ENCODE data around the gene VEZT. TPM values are rescaled to one million over a fixed set of nuclear protein-coding genes. Genes with fewer than 3 reads are reported as not detected.
A peak's percentile ranks its signal among the peaks of the same experiment; 100 is the strongest.

The VEZT gene
- total RNA-seq, 4 donors from 2014 or later: 60.5 to 110 (median 73.5) TPM

- WGBS, 2 donors: 84 to 90% methylated on average over 3 of the region's 3 CpGs
- Histone ChIP-seq H3K4me3 (no peak overlapping the region), H3K4me1 (no peaks in the 10 kb centered on the region), H3K27ac (no peak overlapping the region), H3K27me3 (no peaks in the 10 kb centered on the region), H3K9me3 (no peaks in the 10 kb centered on the region), H3K36me3 (peaks cover 0 to 56% (median 0%) of the 10 kb centered on the region in 3 donors)
- TF ChIP-seq CTCF (IDR thresholded peaks at IDR 0.05): no peak
- TF ChIP-seq POLR2A (IDR thresholded peaks at IDR 0.05): no peak
- TF ChIP-seq EP300 (IDR thresholded peaks at IDR 0.05): no peak
- no peak for DNase-seq (ENCODE audit: low spot score in 2 of 2)
Measured at GRCh38 chr12:95257541-95257940, 39.9 kb downstream of the VEZT start.

GRCh38 chr12:95258151-95258550, 40.5 kb downstream of the VEZT start:
- TF ChIP-seq EP300 (IDR thresholded peaks at IDR 0.05) (no peak), POLR2A (IDR thresholded peaks at IDR 0.05) (no peak)
- H3K4me3 ChIP-seq: no peak overlapping the region
- 95% methylated on average over 2 of the region's 2 CpGs for WGBS, 2 donors
- no peak overlapping the region for H3K27ac ChIP-seq
- no peaks in the 10 kb centered on the region for H3K27me3 ChIP-seq
- H3K9me3 ChIP-seq: no peaks in the 10 kb centered on the region
- peaks cover 0 to 56% (median 0%) of the 10 kb centered on the region in 3 donors for H3K36me3 ChIP-seq
- DNase-seq (ENCODE audit: low spot score in 2 of 2): no peak
- H3K4me1 ChIP-seq: no peaks in the 10 kb centered on the region

GRCh38 chr12:95258803-95259202, 41.2 kb downstream of the VEZT start:
- no peak for TF ChIP-seq EP300 (IDR thresholded peaks at IDR 0.05)
- DNase-seq (ENCODE audit: low spot score in 2 of 2): no peak
- Histone ChIP-seq H3K27ac (no peak overlapping the region), H3K9me3 (no peaks in the 10 kb centered on the region), H3K4me1 (no peaks in the 10 kb centered on the region), H3K36me3 (peaks cover 0 to 56% (median 0%) of the 10 kb centered on the region in 3 donors), H3K27me3 (no peaks in the 10 kb centered on the region), H3K4me3 (no peak overlapping the region)
- 83 to 87% methylated on average over 2 of the region's 2 CpGs for WGBS, 2 donors

- 90 to 97% methylated on average over 1 of the region's 1 CpG for WGBS, 2 donors
- H3K36me3 ChIP-seq: peaks cover 0 to 55% (median 0%) of the 10 kb centered on the region in 3 donors
- TF ChIP-seq CTCF (IDR thresholded peaks at IDR 0.05) (no peak), POLR2A (IDR thresholded peaks at IDR 0.05) (no peak), EP300 (IDR thresholded peaks at IDR 0.05) (no peak)
- no peak overlapping the region for H3K27ac ChIP-seq
- no peaks in the 10 kb centered on the region for H3K27me3 ChIP-seq
- no peaks in the 10 kb centered on the region for H3K4me1 ChIP-seq
- no peak for DNase-seq (ENCODE audit: low spot score in 2 of 2)
- H3K9me3 ChIP-seq: no peaks in the 10 kb centered on the region
- no peak overlapping the region for H3K4me3 ChIP-seq
Measured at GRCh38 chr12:95259368-95259767, 41.8 kb downstream of the VEZT start.

- TF ChIP-seq CTCF (IDR thresholded peaks at IDR 0.05): no peak
- no peak for TF ChIP-seq EP300 (IDR thresholded peaks at IDR 0.05)
- no peak for TF ChIP-seq POLR2A (IDR thresholded peaks at IDR 0.05)
- peaks cover 0 to 45% (median 0%) of the 10 kb centered on the region in 3 donors for H3K36me3 ChIP-seq
- WGBS, 2 donors: 95% methylated on average over 4 of the region's 4 CpGs
Measured at GRCh38 chr12:95261109-95261508, 43.5 kb downstream of the VEZT start.

GRCh38 chr12:95262808-95263207, 45.2 kb downstream of the VEZT start:
- Histone ChIP-seq H3K4me1 (no peaks in the 10 kb centered on the region), H3K36me3 (peaks cover 0 to 48% (median 0%) of the 10 kb centered on the region in 3 donors), H3K27ac (no peak overlapping the region), H3K4me3 (no peak overlapping the region), H3K27me3 (no peaks in the 10 kb centered on the region), H3K9me3 (no peaks in the 10 kb centered on the region)
- no peak for DNase-seq (ENCODE audit: low spot score in 2 of 2)
- TF ChIP-seq EP300 (IDR thresholded peaks at IDR 0.05): peak in 1 of 2 donors; percentile 38
- no peak for TF ChIP-seq POLR2A (IDR thresholded peaks at IDR 0.05)
- WGBS, 2 donors: 67 to 69% methylated on average over 3 of the region's 3 CpGs

More at GRCh38 chr12:95261109-95261508, 43.5 kb downstream of the VEZT start:
- no peaks in the 10 kb centered on the region for H3K9me3 ChIP-seq
- H3K27ac ChIP-seq: no peak overlapping the region
- H3K4me3 ChIP-seq: no peak overlapping the region
- no peak for DNase-seq (ENCODE audit: low spot score in 2 of 2)
- H3K27me3 ChIP-seq: no peaks in the 10 kb centered on the region
- no peaks in the 10 kb centered on the region for H3K4me1 ChIP-seq

- TF ChIP-seq EP300 (IDR thresholded peaks at IDR 0.05) (no peak), POLR2A (IDR thresholded peaks at IDR 0.05) (no peak), CTCF (IDR thresholded peaks at IDR 0.05) (no peak)
- no peak overlapping the region for H3K27ac ChIP-seq
- H3K27me3 ChIP-seq: no peaks in the 10 kb centered on the region
- H3K36me3 ChIP-seq: peaks cover 0 to 56% (median 0%) of the 10 kb centered on the region in 3 donors
- H3K4me3 ChIP-seq: no peak overlapping the region
- no peak for DNase-seq (ENCODE audit: low spot score in 2 of 2)
- H3K9me3 ChIP-seq: no peaks in the 10 kb centered on the region
- WGBS, 2 donors: 89 to 94% methylated on average over 2 of the region's 2 CpGs
- no peaks in the 10 kb centered on the region for H3K4me1 ChIP-seq
Measured at GRCh38 chr12:95265765-95266164, 48.2 kb downstream of the VEZT start.

All from tibial nerve (tissue), 4 donors.